Fibroblast of lung (primary cell): Measurements from ENCODE around the gene LNX2.

Experiments
- EZH2 ChIP-seq: IDR thresholded peaks from 2 replicates; pipeline ENCODE4 v1.5.1; 2012; ENCODE audit warnings: low read length, control low read depth, mild to moderate bottlenecking; ENCODE audit errors: missing control alignments
- TF ChIP-seq, protein P1 (sequence below), 2 donors: IDR thresholded peaks in 1 of 2; conservative IDR thresholded peaks in 1 of 2; 1 replicate in 1 of 2; 2 replicates in 1 of 2; pipeline ENCODE4 v1.5.1; 2011 to 2012; ENCODE audit warnings: low read length in 2 of 2, control low read depth in 1 of 2, inconsistent platforms in 1 of 2, low read depth in 1 of 2, mild to moderate bottlenecking in 1 of 2

GRCh38 chr13:27601803-27602202, 18.5 kb downstream of the LNX2 start:
- TF ChIP-seq, protein P1, sequence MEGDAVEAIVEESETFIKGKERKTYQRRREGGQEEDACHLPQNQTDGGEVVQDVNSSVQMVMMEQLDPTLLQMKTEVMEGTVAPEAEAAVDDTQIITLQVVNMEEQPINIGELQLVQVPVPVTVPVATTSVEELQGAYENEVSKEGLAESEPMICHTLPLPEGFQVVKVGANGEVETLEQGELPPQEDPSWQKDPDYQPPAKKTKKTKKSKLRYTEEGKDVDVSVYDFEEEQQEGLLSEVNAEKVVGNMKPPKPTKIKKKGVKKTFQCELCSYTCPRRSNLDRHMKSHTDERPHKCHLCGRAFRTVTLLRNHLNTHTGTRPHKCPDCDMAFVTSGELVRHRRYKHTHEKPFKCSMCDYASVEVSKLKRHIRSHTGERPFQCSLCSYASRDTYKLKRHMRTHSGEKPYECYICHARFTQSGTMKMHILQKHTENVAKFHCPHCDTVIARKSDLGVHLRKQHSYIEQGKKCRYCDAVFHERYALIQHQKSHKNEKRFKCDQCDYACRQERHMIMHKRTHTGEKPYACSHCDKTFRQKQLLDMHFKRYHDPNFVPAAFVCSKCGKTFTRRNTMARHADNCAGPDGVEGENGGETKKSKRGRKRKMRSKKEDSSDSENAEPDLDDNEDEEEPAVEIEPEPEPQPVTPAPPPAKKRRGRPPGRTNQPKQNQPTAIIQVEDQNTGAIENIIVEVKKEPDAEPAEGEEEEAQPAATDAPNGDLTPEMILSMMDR (conservative IDR thresholded peaks at IDR 0.05 in 1 of 2, IDR thresholded peaks at IDR 0.05 in 1 of 2; ENCODE audit: low read depth in 1 of 2, low read length in 2 of 2), result no peak
- no peak for TF ChIP-seq EZH2
